Memory B cell (primary cell): Measurements from ENCODE around the gene FUBP3.

ENCODE experiments used
- ATAC-seq: fragments of 150-1000 bp; cut with Tn5 transposase; 2 replicates; pipeline ENCODE4 v1.10.0; 2021; ENCODE audit warnings: low read depth, mild to moderate bottlenecking, moderate library complexity
- DNase-seq, 2 donors: peaks; one replicate each; pipeline ENCODE4 v3.0.0; 2022; ENCODE audit warnings: low spot score in 2 of 2
- H3K27ac Mint-ChIP-seq: one replicate; pipeline ENCODE4 v1.8.0; 2022; ENCODE audit warnings: mild to moderate bottlenecking, moderate library complexity, mixed read lengths
- H3K27me3 Mint-ChIP-seq: one replicate; pipeline ENCODE4 v1.8.0; 2022; ENCODE audit warnings: mixed read lengths
- H3K36me3 Mint-ChIP-seq: one replicate; pipeline ENCODE4 v1.8.0; 2022; ENCODE audit warnings: mild to moderate bottlenecking, mixed read lengths
- H3K4me1 Mint-ChIP-seq: one replicate; pipeline ENCODE4 v1.8.0; 2022; ENCODE audit warnings: mixed read lengths
- H3K4me3 Mint-ChIP-seq: one replicate; pipeline ENCODE4 v1.8.0; 2022; ENCODE audit warnings: mild to moderate bottlenecking, moderate library complexity, mixed read lengths
- H3K9me3 Mint-ChIP-seq: one replicate; pipeline ENCODE4 v1.8.0; 2022; ENCODE audit warnings: mixed read lengths

The FUBP3 gene

DNA sequence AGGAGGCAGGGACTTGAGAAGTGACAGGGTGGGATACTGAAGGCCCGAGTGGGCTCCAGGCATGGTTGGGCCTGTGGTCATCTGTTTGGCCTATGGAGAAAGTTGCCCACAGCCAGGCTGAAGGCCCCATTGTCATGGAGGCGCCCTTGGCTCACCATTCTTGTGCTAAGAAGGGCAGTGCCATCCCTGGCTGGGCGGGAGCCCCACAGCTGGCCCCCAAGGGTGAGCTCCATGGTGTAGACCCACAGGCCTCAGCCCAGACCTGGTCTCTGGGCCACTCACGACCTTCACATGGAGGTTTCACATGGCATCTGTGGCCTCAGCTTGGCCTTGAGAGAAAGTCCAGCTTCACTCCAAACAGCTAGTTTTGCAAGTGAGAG is 50.7 kb downstream of the FUBP3 start:
- H3K27ac Mint-ChIP-seq, result no peak overlapping the region
- H3K36me3 Mint-ChIP-seq, result peaks cover 38% of the 10 kb centered on the region
- ATAC-seq (no peak), DNase-seq (no peak)
- no peaks in the 10 kb centered on the region for H3K4me1 Mint-ChIP-seq
- H3K9me3 Mint-ChIP-seq, result no peaks in the 10 kb centered on the region
- no peaks in the 10 kb centered on the region for H3K27me3 Mint-ChIP-seq
- no peak overlapping the region for H3K4me3 Mint-ChIP-seq

DNA sequence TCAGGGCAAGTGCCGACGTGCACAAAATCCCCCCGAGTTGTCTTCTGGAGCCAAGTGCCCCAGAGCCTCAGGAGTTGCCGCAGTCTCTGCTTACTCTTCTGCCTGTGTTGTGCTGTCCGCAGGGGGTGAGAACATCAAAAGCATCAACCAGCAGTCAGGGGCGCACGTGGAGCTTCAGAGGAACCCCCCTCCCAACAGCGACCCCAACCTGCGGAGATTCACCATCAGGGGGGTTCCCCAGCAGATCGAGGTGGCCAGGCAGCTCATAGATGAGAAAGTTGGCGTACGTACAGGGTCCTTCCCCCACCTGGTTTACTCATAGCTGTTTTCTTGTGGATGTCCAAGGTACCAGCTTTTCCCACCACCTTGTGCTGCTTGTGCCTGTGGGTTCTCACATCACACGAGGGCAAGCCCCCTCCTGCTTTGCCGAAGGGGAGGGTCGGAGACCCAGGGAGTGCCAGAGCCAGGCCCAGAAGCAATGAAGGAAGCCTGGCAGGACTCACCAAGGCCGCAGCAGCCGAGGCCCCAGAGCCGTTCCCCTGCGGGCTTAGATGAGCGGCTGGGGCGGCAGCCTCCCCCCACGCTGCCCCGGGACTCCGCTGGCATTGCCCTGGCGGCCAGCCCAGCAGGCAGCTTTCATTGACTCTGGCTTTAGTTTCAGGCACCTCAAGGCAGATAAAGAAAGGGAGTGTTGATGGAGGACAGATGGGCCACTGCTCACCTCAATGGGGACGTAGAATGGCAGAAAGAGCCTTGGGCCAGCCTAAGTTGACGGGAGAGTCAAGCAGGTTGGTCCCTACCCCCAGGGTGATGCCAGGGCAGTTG is 51.3 kb downstream of the FUBP3 start:
- Mint-ChIP-seq H3K4me3 (no peak overlapping the region), H3K27me3 (no peaks in the 10 kb centered on the region), H3K36me3 (peaks cover 37% of the 10 kb centered on the region), H3K4me1 (no peaks in the 10 kb centered on the region), H3K9me3 (no peaks in the 10 kb centered on the region), H3K27ac (no peak overlapping the region)
- no peak for ATAC-seq
- DNase-seq, result no peak

DNA sequence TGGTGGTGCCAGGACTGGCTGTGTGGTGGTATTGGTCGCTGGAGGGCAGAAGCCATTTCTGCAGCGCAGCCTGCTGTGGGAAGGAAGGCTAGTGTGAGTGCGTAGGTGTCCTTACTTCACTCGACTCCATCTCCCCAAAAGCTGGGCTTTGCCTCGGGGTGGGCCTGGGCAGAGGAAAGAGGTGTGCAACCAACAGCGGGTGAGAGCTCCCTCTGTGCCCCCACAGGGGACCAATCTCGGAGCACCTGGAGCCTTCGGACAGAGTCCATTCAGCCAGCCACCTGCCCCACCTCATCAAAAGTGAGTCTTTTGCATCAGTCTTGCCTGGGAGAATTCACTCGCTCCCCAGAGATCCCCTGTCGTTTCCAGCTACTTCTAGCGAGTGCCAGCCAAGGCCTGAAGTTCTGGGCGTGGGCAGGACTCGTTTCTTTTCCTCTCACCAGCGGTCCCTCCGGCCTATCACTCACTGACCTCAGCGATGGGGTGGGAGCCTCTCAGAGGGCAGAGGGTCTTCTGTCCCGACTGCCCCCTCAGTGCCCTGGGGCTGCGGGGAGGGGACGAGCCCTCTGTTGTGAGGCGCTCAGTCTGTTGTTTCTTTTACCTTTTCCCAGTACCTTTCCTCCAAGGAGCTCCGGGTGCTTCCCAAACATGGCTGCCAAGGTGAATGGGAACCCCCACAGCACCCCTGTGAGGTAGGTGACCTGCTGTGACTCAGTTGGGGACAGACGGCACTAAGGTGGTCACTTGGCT is 52.1 kb downstream of the FUBP3 start:
- no peaks in the 10 kb centered on the region for H3K4me1 Mint-ChIP-seq
- no peak overlapping the region for H3K4me3 Mint-ChIP-seq
- DNase-seq (no peak), ATAC-seq (no peak)
- H3K27me3 Mint-ChIP-seq, result no peaks in the 10 kb centered on the region
- peaks cover 35% of the 10 kb centered on the region for H3K36me3 Mint-ChIP-seq
- no peaks in the 10 kb centered on the region for H3K9me3 Mint-ChIP-seq
- H3K27ac Mint-ChIP-seq, result no peak overlapping the region

DNA sequence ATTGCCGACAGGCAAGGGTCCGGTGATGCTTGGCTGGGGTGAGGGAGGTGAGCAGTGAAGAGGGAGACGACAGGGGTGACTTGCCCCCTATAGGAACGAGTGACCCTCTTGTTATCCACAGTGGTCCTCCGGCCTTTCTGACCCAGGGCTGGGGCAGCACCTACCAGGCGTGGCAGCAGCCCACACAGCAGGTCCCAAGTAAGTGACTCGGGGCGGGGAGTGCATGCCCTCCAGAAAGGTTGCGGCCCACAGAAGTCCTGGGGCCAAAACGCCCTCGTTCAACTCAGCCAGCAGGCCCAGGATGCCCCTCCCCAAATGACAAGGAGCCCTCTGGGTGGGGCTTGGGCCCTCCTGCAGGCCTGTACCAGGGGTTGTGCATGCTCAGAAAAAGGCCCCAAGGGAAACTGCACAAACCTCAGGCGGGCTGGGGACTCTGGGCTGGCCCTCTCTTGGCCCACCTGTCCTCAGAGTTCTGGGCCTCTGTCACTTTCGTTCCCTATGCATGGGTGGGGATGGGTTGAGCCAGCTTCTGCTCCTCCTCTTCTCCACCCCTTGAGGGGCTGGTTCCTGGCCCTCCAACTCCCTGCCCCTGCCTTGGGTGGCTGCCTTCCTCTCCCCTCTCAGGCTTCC is 52.8 kb downstream of the FUBP3 start:
- no peak for ATAC-seq
- H3K27ac Mint-ChIP-seq, result no peak overlapping the region
- no peak for DNase-seq
- no peaks in the 10 kb centered on the region for H3K4me1 Mint-ChIP-seq
- H3K27me3 Mint-ChIP-seq, result no peaks in the 10 kb centered on the region
- no peaks in the 10 kb centered on the region for H3K9me3 Mint-ChIP-seq
- H3K4me3 Mint-ChIP-seq, result no peak overlapping the region
- H3K36me3 Mint-ChIP-seq, result peaks cover 29% of the 10 kb centered on the region

DNA sequence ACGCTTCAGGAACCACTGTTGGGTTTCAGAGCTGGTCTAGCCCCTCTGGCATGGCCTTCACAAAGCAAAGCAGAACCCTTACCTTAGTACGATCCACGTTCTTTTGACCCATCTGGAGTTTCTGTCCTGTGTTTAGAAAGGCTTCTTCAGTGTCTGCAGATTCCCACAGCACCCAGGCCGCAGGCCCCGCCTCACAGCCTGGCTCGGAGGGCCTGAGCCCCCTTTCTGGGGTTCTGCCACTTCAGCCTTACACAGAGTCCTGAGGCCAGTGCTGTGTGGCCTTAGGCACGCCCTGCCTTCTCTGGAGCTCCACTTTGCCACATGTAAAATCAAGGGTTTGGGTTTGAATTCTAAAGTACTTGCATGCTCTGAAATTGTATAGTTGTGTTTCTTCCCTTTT is 53.5 kb downstream of the FUBP3 start:
- H3K27ac Mint-ChIP-seq, result no peak overlapping the region
- peaks cover 29% of the 10 kb centered on the region for H3K36me3 Mint-ChIP-seq
- ATAC-seq (no peak), DNase-seq (no peak)
- no peak overlapping the region for H3K4me3 Mint-ChIP-seq
- H3K4me1 Mint-ChIP-seq, result no peaks in the 10 kb centered on the region
- H3K27me3 Mint-ChIP-seq, result no peaks in the 10 kb centered on the region
- H3K9me3 Mint-ChIP-seq, result no peaks in the 10 kb centered on the region

DNA sequence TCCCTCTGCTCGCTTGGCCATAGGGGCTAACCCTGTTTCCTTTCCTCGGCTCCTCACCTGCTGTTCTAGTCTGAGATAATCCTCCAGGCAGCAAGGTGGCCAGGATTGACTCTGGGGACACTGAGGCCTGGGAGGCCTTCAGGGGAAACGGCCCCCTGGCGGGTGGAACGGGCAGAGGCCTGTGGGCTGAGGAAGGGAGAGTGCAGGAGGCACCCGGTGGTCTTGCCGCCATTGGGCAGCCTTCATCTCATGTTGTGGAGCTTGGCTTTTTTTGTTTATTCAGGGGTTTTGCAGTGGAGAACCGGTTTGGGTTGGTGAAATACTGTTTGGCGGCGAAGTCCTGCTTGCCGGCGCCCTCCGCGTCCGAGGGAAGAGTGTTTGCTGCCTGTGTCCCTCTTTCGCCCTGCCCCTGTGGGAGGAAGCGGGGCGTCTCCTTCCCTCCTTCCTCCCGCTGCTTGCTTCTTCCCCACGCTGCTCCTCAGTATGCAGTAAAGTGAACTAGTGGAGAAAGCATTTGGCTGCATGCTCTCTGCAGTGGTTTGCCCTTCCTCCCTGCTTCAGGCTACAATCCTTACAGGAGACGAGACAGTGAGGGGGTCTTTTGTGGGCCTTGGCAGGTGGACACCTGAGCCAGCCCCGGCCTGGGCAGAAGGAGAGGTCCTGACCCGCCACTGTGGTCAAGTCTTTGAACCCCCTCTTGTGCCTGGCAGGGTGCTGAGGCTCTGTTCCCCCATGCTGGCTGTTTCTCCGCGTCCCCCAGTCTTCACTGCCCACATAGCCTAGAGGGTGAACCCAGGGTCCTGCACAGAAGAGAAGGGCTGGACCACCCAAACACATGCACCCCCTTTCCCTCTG is 54.2 kb downstream of the FUBP3 start:
- H3K27ac Mint-ChIP-seq, result no peak overlapping the region
- no peak overlapping the region for H3K4me3 Mint-ChIP-seq
- no peaks in the 10 kb centered on the region for H3K9me3 Mint-ChIP-seq
- no peaks in the 10 kb centered on the region for H3K27me3 Mint-ChIP-seq
- DNase-seq, result no peak
- no peak for ATAC-seq
- H3K4me1 Mint-ChIP-seq, result no peaks in the 10 kb centered on the region
- H3K36me3 Mint-ChIP-seq, result peaks cover 30% of the 10 kb centered on the region

DNA sequence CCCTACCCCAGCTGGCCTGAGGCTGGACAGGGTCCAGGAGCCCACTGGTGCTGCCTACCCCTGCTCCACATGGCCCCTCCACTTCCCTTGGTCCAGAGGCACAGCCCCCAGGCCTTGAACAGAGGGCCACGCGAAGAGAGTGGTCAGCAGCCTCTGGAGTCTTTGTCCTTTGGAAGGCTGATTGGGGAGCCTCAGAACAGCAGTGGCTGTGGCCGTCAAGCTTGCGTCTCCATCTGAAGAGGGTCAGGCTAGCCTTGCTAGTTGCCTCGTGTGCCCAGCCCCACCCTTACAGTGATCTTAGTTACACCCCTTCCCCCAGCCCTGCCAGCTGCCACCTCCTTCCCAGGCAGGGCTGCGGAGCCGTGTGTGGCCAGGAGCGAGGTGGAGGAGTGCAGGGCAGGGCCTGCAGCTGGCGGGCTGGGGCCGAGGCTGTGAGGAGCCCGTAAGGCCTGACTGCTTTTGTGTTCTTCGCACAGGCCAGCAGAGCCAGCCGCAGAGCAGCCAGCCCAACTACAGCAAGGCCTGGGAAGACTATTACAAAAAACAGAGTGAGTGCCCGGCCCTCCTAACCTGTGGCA is 54.9 kb downstream of the FUBP3 start:
- ATAC-seq (no peak), DNase-seq (no peak)
- peaks cover 34% of the 10 kb centered on the region for H3K36me3 Mint-ChIP-seq
- no peak overlapping the region for H3K4me3 Mint-ChIP-seq
- no peaks in the 10 kb centered on the region for H3K27me3 Mint-ChIP-seq
- H3K9me3 Mint-ChIP-seq, result no peaks in the 10 kb centered on the region
- H3K27ac Mint-ChIP-seq, result no peak overlapping the region
- no peaks in the 10 kb centered on the region for H3K4me1 Mint-ChIP-seq

DNA sequence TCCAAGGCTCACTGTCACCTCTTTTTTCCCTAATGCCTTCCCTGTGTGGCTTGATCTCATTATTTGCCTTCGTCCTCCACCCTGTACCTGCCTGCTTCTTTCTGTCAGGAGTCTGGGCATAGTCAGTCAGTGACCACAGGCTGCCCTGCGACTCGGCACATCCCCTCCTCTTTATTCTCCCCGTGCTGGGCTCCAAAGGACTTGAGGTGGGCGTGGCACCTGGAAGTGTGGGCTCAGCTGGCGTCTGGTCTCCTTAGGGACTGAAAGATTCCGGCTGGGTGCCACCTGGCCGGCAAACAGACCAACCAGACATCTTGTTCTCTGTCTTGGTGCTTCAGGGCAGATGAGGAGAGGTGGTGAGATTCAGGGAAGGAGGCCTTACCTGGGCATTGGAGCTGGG is 55.4 kb downstream of the FUBP3 start:
- no peak overlapping the region for H3K27ac Mint-ChIP-seq
- no peaks in the 10 kb centered on the region for H3K4me1 Mint-ChIP-seq
- DNase-seq (no peak), ATAC-seq (no peak)
- H3K4me3 Mint-ChIP-seq, result no peak overlapping the region
- no peaks in the 10 kb centered on the region for H3K27me3 Mint-ChIP-seq
- H3K9me3 Mint-ChIP-seq, result no peaks in the 10 kb centered on the region
- peaks cover 34% of the 10 kb centered on the region for H3K36me3 Mint-ChIP-seq

DNA sequence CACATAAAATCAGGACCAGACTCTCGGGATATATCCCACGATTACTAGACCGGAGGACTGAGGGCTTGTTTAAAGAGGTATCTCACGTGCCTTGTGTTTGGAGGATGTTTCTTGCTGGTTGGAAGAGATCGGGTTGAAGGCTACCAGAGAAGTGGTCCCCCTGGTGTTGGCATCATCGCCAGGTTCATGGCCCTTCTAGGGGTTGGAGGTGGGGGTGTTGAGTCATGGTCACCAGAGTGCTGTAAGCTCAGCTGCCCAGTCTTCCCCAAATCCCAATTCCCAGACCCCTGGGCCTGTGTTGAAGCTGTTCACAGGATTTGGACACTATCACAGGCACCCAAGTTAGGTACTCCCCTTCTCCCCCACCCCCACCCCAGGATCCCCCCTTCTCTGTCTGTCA is 55.9 kb downstream of the FUBP3 start:
- H3K27ac Mint-ChIP-seq, result no peak overlapping the region
- H3K27me3 Mint-ChIP-seq, result no peaks in the 10 kb centered on the region
- no peaks in the 10 kb centered on the region for H3K4me1 Mint-ChIP-seq
- H3K9me3 Mint-ChIP-seq, result no peaks in the 10 kb centered on the region
- ATAC-seq (no peak), DNase-seq (no peak)
- H3K36me3 Mint-ChIP-seq, result peaks cover 32% of the 10 kb centered on the region
- no peak overlapping the region for H3K4me3 Mint-ChIP-seq

DNA sequence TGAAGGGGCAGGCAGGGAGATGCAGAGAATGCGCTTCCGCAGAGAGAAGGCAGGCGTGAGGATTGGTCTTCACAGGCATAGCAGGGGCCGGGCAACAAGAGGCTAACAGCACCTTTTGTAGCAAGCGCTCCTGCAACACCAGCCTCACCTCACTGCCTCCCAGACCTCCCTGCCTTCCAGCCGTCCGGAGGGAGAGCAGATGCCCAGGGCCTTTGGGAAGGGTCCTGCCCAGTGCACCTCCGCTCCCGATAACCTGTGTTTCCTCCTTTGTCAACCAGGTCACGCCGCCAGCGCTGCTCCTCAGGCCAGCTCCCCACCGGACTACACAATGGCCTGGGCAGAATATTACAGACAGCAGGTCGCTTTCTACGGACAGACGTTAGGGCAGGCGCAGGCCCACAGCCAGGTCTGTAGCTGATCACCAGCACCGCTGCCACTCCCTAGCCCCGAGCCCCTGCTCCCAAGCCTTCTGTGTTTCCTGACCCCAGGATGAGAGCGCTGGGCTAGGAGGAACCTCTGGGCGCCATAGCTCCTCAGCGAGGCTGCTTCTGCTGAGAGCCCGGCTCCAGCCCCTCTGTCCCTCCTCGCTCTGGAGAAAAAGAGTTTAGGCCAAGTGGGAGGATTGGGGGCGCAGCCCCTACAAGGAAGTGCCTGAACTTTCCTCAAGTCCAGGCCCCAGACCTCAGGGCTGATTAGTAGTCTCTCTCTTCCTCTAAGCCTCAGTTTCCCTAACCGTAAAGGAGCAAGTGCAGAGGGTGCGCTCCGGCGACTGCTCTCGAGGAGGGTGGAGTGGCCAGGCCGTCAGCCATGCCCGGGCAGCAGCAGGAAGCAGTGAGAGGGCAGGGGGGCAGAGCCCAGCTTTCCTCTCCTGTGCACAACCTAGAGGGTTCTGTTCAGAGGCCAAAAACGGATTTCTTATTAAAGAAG is 56.6 kb downstream of the FUBP3 start:
- Mint-ChIP-seq H3K36me3 (peaks cover 29% of the 10 kb centered on the region), H3K4me1 (no peaks in the 10 kb centered on the region), H3K27me3 (no peaks in the 10 kb centered on the region), H3K9me3 (no peaks in the 10 kb centered on the region), H3K27ac (no peak overlapping the region), H3K4me3 (no peak overlapping the region)
- no peak for ATAC-seq
- no peak for DNase-seq

DNA sequence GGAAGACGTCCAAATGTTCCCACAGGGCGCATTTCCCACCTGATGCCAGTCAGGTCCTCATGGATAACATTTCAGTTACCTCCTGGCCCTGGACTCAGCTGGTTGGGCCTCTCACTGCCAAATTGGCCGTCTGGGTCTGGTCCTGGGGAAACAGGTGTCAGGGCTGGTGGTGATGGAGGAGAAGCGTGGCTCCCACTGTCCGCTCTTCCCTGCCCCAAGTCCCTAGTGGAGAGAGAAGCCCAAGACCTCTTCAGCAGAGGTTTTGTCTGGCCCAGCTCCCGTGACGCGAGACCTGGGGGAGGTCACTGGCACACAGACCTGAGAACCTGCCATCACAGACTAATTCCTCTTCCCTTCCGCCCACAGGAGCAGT is 57.3 kb downstream of the FUBP3 start:
- no peaks in the 10 kb centered on the region for H3K27me3 Mint-ChIP-seq
- H3K4me1 Mint-ChIP-seq, result no peaks in the 10 kb centered on the region
- no peak for DNase-seq
- H3K4me3 Mint-ChIP-seq, result no peak overlapping the region
- no peaks in the 10 kb centered on the region for H3K9me3 Mint-ChIP-seq
- peaks cover 28% of the 10 kb centered on the region for H3K36me3 Mint-ChIP-seq
- no peak overlapping the region for H3K27ac Mint-ChIP-seq
- no peak for ATAC-seq

DNA sequence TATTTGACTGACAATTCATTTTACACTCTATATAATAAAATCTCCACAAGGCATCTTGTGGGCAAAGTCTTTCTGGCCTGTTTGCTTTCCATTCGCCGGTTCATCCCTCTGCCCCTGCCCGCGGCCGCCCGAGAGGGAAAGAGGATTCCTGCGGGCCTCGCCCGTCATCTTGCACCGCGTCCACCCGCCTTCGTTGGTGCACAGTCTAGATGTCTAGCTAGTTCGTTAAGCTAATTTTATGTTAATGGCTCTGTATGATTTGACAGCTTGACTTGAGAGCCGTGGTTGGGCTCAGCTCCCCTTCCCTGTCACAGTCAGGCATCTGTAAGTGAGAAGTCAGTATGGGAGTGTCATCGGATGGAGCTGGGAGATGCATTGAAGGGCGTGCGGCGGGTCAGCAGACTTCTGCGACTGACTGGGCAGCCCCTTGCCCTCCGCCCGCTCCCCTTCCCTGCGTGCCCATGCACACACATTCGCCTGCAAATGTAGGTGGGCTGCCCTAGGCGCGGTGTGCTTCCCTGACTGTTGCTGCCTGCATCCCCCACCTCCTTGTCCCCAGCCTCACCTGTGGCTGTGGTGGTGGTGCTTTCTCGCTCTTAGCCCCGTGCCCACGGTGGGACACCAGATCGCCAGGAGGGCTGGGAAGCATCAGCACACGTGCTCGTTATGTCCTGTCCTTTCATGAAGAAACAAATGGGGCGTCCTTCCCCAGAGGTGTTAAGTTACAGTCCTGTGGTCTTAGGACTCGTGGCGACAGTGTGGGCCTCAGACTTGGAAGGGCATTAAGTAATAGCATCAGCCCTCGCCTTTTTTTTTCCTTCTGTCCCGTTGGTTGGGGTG is 59.1 kb downstream of the FUBP3 start:
- no peaks in the 10 kb centered on the region for H3K9me3 Mint-ChIP-seq
- H3K27ac Mint-ChIP-seq, result no peak overlapping the region
- DNase-seq (no peak), ATAC-seq (no peak)
- H3K27me3 Mint-ChIP-seq, result no peaks in the 10 kb centered on the region
- H3K4me1 Mint-ChIP-seq, result no peaks in the 10 kb centered on the region
- peaks cover 17% of the 10 kb centered on the region for H3K36me3 Mint-ChIP-seq
- no peak overlapping the region for H3K4me3 Mint-ChIP-seq
